ENCODE data around the gene ABCG2.

- TF ChIP-seq MAZ (IDR thresholded peaks at IDR 0.05; ENCODE audit: borderline replicate concordance, low read depth, low read length) (no peak), NFE2L2 (IDR thresholded peaks at IDR 0.05; ENCODE audit: low read depth, low read length) (no peak)
- TF ChIP-seq, protein P1, sequence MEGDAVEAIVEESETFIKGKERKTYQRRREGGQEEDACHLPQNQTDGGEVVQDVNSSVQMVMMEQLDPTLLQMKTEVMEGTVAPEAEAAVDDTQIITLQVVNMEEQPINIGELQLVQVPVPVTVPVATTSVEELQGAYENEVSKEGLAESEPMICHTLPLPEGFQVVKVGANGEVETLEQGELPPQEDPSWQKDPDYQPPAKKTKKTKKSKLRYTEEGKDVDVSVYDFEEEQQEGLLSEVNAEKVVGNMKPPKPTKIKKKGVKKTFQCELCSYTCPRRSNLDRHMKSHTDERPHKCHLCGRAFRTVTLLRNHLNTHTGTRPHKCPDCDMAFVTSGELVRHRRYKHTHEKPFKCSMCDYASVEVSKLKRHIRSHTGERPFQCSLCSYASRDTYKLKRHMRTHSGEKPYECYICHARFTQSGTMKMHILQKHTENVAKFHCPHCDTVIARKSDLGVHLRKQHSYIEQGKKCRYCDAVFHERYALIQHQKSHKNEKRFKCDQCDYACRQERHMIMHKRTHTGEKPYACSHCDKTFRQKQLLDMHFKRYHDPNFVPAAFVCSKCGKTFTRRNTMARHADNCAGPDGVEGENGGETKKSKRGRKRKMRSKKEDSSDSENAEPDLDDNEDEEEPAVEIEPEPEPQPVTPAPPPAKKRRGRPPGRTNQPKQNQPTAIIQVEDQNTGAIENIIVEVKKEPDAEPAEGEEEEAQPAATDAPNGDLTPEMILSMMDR (conservative IDR thresholded peaks at IDR 0.05; ENCODE audit: low read depth, low read length), result no peak
Measured at GRCh38 chr4:88163336-88163735, 4.9 kb upstream of the ABCG2 start.

Measured in IMR-90 (cell line).